Measurements from ENCODE around the gene LRP1B.

- TF ChIP-seq CTCF (IDR thresholded peaks at IDR 0.05; ENCODE audit: poor library complexity, severe bottlenecking) (no peak), RAD21 (conservative IDR thresholded peaks at IDR 0.05) (no peak), POLR2AphosphoS5 (IDR thresholded peaks at IDR 0.05) (no peak), REST (IDR thresholded peaks at IDR 0.05; ENCODE audit: borderline replicate concordance) (no peak), EZH2 (IDR thresholded peaks at IDR 0.05; ENCODE audit: borderline replicate concordance, insufficient read depth, low read length, poor library complexity, severe bottlenecking) (no peak), SMC3 (conservative IDR thresholded peaks at IDR 0.05; ENCODE audit: poor library complexity) (no peak), EP300 (conservative IDR thresholded peaks at IDR 0.05; ENCODE audit: poor library complexity, severe bottlenecking) (no peak), TAF1 (IDR thresholded peaks at IDR 0.05; ENCODE audit: low read depth) (no peak), MXI1 (conservative IDR thresholded peaks at IDR 0.05; ENCODE audit: poor library complexity, severe bottlenecking) (no peak)
These were observed 295.7 kb downstream of the LRP1B start for GRCh38 chr2:141835103-141835502.

Measured in neural cell (in vitro differentiated cells).